B cell (primary cell): ENCODE results near the gene NANOS2.

ENCODE experiments used
- EZH2 ChIP-seq: IDR thresholded peaks from 2 replicates; pipeline ENCODE4 v1.6.1; 2012; ENCODE audit warnings: borderline replicate concordance, low read depth, mild to moderate bottlenecking, moderate library complexity, low read length; ENCODE audit not compliant: insufficient read depth, poor library complexity, severe bottlenecking
- TF ChIP-seq, protein P1 (sequence below): fragments of 200-600 bp; IDR thresholded peaks from one replicate; pipeline ENCODE4 v1.8.0; 2022; ENCODE audit warnings: antibody characterized with exemption, mild to moderate bottlenecking

DNA sequence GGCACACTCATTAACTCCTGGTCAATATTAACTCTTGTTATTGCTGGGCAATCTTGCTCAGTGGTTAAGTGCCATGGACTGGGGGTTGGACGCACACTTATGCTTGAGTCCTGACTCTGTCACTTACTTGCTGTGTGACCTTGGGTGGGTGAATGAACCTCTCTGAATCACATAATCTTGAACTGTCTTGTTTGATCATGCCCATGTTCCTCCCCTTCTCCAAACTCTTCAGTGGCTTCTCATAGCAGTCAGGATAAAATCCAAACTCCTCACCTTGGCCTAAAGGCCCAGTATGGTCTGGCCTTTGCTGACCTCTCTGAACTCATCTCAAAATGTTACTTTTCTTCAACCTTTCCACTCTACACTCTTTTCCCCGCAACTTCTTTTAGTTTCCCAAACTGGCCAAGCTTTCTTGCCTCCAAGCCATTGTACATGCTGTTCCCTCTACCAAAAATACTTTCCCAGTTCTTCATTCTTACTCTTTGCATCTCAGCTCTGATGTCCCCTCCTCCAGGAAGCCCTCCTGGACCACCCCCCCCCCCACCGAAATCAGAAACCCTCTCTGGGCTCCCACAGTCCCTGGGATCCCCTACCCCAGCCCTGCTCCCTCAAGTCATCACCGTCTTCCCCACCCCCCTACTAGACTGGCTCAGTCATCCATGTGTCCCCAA, 14.5 kb downstream of the NANOS2 start:
- TF ChIP-seq, protein P1, sequence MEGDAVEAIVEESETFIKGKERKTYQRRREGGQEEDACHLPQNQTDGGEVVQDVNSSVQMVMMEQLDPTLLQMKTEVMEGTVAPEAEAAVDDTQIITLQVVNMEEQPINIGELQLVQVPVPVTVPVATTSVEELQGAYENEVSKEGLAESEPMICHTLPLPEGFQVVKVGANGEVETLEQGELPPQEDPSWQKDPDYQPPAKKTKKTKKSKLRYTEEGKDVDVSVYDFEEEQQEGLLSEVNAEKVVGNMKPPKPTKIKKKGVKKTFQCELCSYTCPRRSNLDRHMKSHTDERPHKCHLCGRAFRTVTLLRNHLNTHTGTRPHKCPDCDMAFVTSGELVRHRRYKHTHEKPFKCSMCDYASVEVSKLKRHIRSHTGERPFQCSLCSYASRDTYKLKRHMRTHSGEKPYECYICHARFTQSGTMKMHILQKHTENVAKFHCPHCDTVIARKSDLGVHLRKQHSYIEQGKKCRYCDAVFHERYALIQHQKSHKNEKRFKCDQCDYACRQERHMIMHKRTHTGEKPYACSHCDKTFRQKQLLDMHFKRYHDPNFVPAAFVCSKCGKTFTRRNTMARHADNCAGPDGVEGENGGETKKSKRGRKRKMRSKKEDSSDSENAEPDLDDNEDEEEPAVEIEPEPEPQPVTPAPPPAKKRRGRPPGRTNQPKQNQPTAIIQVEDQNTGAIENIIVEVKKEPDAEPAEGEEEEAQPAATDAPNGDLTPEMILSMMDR, result no peak
- no peak for TF ChIP-seq EZH2
